LNCAP (cell line): ENCODE measurements around the gene COL23A1.

Experiments
- CTCF ChIP-seq: fragments of 450-650 bp; IDR thresholded peaks from 2 replicates; pipeline ENCODE4 v1.5.1; 2017; ENCODE audit warnings: mild to moderate bottlenecking

COL23A1 gene

GRCh38 chr5:178544166-178544834 is 45.9 kb downstream of the COL23A1 start:
- no peak for TF ChIP-seq CTCF

DNA sequence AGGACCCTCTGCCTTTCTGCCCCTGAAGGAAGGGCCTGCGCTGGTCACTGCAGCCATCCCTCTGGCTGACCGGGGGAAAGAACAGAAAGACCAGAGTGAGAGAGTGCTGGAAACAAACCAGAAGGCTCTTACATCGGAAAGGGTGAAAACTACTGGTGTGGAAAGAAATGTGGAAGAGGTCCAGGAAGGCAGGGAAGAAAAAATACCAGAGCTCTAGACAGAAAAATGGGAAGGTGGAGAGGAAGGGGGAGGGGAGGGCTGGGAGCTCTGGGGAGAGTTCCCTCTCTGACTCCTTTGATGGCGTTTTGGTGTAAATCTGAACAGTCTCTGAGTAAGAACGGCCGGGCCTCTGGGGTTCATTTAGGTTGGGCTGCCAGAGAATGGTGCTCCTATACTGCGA is 47.7 kb downstream of the COL23A1 start:
- no peak for TF ChIP-seq CTCF

DNA sequence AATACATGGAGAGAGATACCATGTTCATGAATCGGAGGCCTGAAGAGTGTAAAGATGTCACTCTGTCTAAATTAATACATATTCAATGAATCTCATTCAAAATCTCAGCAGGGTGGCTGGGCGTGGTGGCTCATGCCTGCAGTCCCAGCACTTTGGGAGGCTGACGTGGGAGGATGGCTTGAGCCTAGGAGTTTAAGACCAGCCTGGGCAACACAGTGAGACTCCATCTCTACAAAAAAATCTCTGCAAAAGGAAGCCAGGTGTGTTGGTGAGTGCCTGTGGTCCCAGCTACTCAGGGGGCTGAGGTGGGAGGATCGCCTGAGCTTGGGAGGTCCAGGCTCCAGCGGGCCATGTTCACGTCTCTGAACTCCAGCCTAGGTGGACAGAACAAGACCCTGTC is 49.7 kb downstream of the COL23A1 start:
- TF ChIP-seq CTCF: no peak

- TF ChIP-seq CTCF: no peak
Measured at GRCh38 chr5:178538741-178539229, 51.4 kb downstream of the COL23A1 start.

DNA sequence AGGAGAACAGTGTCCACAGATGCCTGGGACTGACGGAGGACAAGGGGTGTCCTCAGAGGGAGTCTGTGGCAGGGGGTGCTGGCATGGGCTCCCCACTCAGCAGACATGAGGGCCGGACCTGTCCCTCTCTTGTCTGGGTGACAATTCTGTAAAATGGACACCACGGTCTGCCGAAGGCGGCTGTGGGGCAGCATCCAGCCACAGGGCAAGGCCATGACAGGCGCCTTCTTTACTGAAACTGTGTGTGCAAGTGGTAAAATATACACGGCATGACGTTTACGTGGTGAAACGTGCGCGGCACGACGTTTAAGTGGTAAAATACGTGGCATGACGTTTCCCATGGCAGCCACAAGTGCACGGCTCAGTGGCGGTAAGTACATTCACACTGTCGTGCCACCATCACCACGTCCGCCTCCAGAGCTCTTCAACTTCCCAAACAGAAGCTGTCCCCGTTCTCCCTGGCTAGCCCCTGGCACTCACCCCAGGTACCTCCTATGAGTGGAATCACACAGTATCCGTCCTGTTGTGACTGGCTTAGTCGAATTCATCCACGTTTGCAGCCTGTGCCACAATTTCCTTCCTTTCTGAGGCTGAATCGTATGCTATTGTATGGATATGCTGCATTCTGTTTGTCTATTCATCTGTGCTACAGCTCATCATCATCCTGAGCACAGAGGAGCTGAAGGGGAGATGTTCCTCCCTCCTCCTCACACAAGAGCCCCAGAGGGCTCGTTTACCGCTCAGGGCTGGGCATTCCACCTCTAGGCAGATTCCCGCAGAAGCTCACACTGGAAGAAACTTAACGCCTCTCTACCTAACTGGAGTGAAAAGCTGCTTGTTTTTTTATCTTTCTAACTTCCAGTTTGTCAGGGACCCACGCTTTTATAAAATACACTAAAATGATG is 52.5 kb downstream of the COL23A1 start:
- TF ChIP-seq CTCF: no peak

GRCh38 chr5:178536541-178537466 is 53.4 kb downstream of the COL23A1 start:
- TF ChIP-seq CTCF: no peak
